A549 (cell line): ENCODE measurements around the gene KIF1B. TPM values are rescaled to one million over a fixed set of nuclear protein-coding genes. Genes with fewer than 3 reads are reported as not detected.

ENCODE experiments used
- ATAC-seq, 2 experiments: fragments of 200-7000 bp in 1 of 2; fragments of >200 bp in 1 of 2; cut with Nextera tagmentation in 1 of 2; cut with Tn5 transposase in 1 of 2; 3 replicates each; pipeline versions ENCODE4 v1.8.0 to v1.9.1; 2018 to 2020; ENCODE audit warnings: mild to moderate bottlenecking in 1 of 2, moderate library complexity in 1 of 2
- CTCF ChIA-PET: fragments of 300-600 bp; sonication (Branson Sonifier 250); formaldehyde crosslinking; extraction: SDS; loops from one replicate; lab custom pipeline; 2021; ENCODE audit warnings: antibody characterized with exemption, inconsistent platforms; lab: Yijun Ruan, JAX
- POLR2A ChIA-PET: fragments of 350-600 bp; formaldehyde crosslinking; extraction: SDS; loops from one replicate; lab custom pipeline; 2021; ENCODE audit warnings: antibody characterized with exemption, inconsistent platforms; lab: Yijun Ruan, JAX
- DNase-seq, 2 experiments: peaks; one replicate each; pipeline versions ENCODE4 v3.0.0 to v3.0.0-alpha.2; 2011 to 2016; ENCODE audit warnings: low read depth in 1 of 2, low spot score in 1 of 2
- FAIRE-seq: peaks from 2 replicates; lab custom pipeline; 2011; peaks lifted over from hg19 to GRCh38; lab: Jason Lieb, UNC
- H3K27ac ChIP-seq, 2 experiments: fragments of >200 bp; sonication (Bioruptor Twin); formaldehyde crosslinking; 3 replicates each; pipeline ENCODE4 v1.5.1; 2016 to 2017
- H3K4me1 ChIP-seq: fragments of >200 bp; sonication (Bioruptor Twin); formaldehyde crosslinking; 3 replicates; pipeline ENCODE4 v1.6.1; 2016
- H3K4me2 ChIP-seq: fragments of >200 bp; sonication (Bioruptor Twin); formaldehyde crosslinking; 3 replicates; pipeline ENCODE4 v1.6.1; 2016
- H3K4me3 ChIP-seq: fragments of >200 bp; sonication (Bioruptor Twin); formaldehyde crosslinking; 3 replicates; pipeline ENCODE4 v1.5.1; 2016
- H3K9me3 ChIP-seq: fragments of >200 bp; sonication (Bioruptor Twin); formaldehyde crosslinking; 3 replicates; pipeline ENCODE4 v1.6.1; 2016
- BHLHE40 ChIP-seq: IDR thresholded peaks from 2 replicates; pipeline ENCODE4 v1.6.1; 2012; ENCODE audit warnings: low read depth, low read length, inconsistent platforms
- CBX2 ChIP-seq: fragments of 200-600 bp; sonication (generic); IDR thresholded peaks from 2 replicates; pipeline ENCODE4 v1.6.1; 2016; ENCODE audit warnings: low read depth, mild to moderate bottlenecking, borderline replicate concordance
- CEBPB ChIP-seq, 2 experiments: fragments of >200 bp in 1 of 2; sonication (Bioruptor Twin) in 1 of 2; formaldehyde crosslinking in 1 of 2; IDR thresholded peaks; 2 replicates each; pipeline ENCODE4 v1.6.1; 2012 to 2016
- CHD2 ChIP-seq: fragments of 150-350 bp; IDR thresholded peaks from 2 replicates; pipeline ENCODE4 v1.6.1; 2014; ENCODE audit warnings: low read length; ENCODE audit not compliant: partially characterized antibody
- CHD4 ChIP-seq: fragments of 200-600 bp; sonication (generic); IDR thresholded peaks from 2 replicates; pipeline ENCODE4 v1.6.1; 2016; ENCODE audit warnings: antibody characterized with exemption, mild to moderate bottlenecking, borderline replicate concordance
- EHF ChIP-seq: fragments of 250-450 bp; sonication (Bioruptor Pico); IDR thresholded peaks from 2 replicates; pipeline ENCODE4 v1.5.0; 2020; ENCODE audit warnings: mild to moderate bottlenecking
- ESRRA ChIP-seq: fragments of 150-350 bp; IDR thresholded peaks from 2 replicates; pipeline ENCODE4 v1.6.1; 2014; ENCODE audit warnings: mild to moderate bottlenecking, low read length, borderline replicate concordance
- FOSL2 ChIP-seq, 2 experiments: fragments of 450-650 bp in 1 of 2; fragments of >200 bp in 1 of 2; sonication (Bioruptor Twin) in 1 of 2; formaldehyde crosslinking; IDR thresholded peaks; 2 replicates each; pipeline versions ENCODE4 v1.5.0 to v1.6.1; 2016 to 2020; ENCODE audit warnings: mild to moderate bottlenecking in 1 of 2, moderate library complexity in 1 of 2
- FOXS1 ChIP-seq: fragments of 250-450 bp; sonication (Bioruptor Pico); IDR thresholded peaks from 2 replicates; pipeline ENCODE4 v1.5.0; 2020; ENCODE audit warnings: mild to moderate bottlenecking, moderate library complexity
- GATA3 ChIP-seq: IDR thresholded peaks from 2 replicates; pipeline ENCODE4 v1.6.1; 2012; ENCODE audit warnings: borderline replicate concordance
- HDAC2 ChIP-seq: fragments of 200-600 bp; sonication (generic); IDR thresholded peaks from 2 replicates; pipeline ENCODE4 v1.6.1; 2016
- HEYL ChIP-seq: fragments of 250-450 bp; sonication (Bioruptor Pico); IDR thresholded peaks from 2 replicates; pipeline ENCODE4 v1.8.0; 2021; ENCODE audit warnings: mild to moderate bottlenecking, moderate library complexity
- HMGXB4 ChIP-seq: fragments of 250-450 bp; sonication (Bioruptor Pico); IDR thresholded peaks from 2 replicates; pipeline ENCODE4 v1.5.0; 2021; ENCODE audit warnings: mild to moderate bottlenecking, moderate library complexity, borderline replicate concordance
- HOXA7 ChIP-seq: fragments of 250-450 bp; sonication (Bioruptor Pico); IDR thresholded peaks from 2 replicates; pipeline ENCODE4 v1.5.0; 2020; ENCODE audit warnings: mild to moderate bottlenecking, moderate library complexity
- JUNB ChIP-seq: fragments of >200 bp; sonication (Bioruptor Twin); formaldehyde crosslinking; IDR thresholded peaks from 2 replicates; pipeline ENCODE4 v1.6.1; 2016
- KDM5A ChIP-seq: fragments of 200-600 bp; sonication (generic); IDR thresholded peaks from 2 replicates; pipeline ENCODE4 v1.6.1; 2016; ENCODE audit warnings: antibody characterized with exemption, mild to moderate bottlenecking
- MAFK ChIP-seq: fragments of 450-650 bp; IDR thresholded peaks from 2 replicates; pipeline ENCODE4 v1.6.1; 2014; ENCODE audit not compliant: partially characterized antibody
- MAZ ChIP-seq: fragments of 150-350 bp; IDR thresholded peaks from 2 replicates; pipeline ENCODE4 v1.6.1; 2014; ENCODE audit warnings: antibody characterized with exemption, low read depth, low read length, borderline replicate concordance
- MYC ChIP-seq: IDR thresholded peaks from 2 replicates; pipeline ENCODE4 v1.6.1; 2012; ENCODE audit warnings: mild to moderate bottlenecking, inconsistent platforms, low read length, improper control_type of control experiment, borderline replicate concordance
- NFE2L2 ChIP-seq: fragments of 150-350 bp; conservative IDR thresholded peaks from 2 replicates; pipeline ENCODE4 v1.6.1; 2014; ENCODE audit warnings: low read length
- PBX3 ChIP-seq: IDR thresholded peaks from 2 replicates; pipeline ENCODE4 v1.6.1; 2012
- PHF8 ChIP-seq: fragments of 200-600 bp; sonication (generic); IDR thresholded peaks from 2 replicates; pipeline ENCODE4 v1.6.1; 2016; ENCODE audit warnings: low read depth, mild to moderate bottlenecking, antibody characterized with exemption, moderate library complexity, borderline replicate concordance
- POLR2A ChIP-seq: IDR thresholded peaks from 2 replicates; pipeline ENCODE4 v1.6.1; 2012; ENCODE audit warnings: mild to moderate bottlenecking, low read length
- POLR2AphosphoS2 ChIP-seq: conservative IDR thresholded peaks from 2 replicates; pipeline ENCODE4 v1.6.1; 2012; ENCODE audit warnings: low read length, improper control_type of control experiment, inconsistent platforms
- RAD21 ChIP-seq, 2 experiments: fragments of >200 bp in 1 of 2; sonication (Bioruptor Twin) in 1 of 2; formaldehyde crosslinking in 1 of 2; IDR thresholded peaks in 1 of 2; conservative IDR thresholded peaks in 1 of 2; 2 replicates in 1 of 2; 3 replicates in 1 of 2; pipeline ENCODE4 v1.6.1; 2012 to 2018; ENCODE audit warnings: inconsistent platforms in 1 of 2
- RARB ChIP-seq: fragments of 250-450 bp; sonication (Bioruptor Pico); IDR thresholded peaks from 2 replicates; pipeline ENCODE4 v1.8.0; 2021; ENCODE audit warnings: mild to moderate bottlenecking, moderate library complexity
- SMC3 ChIP-seq: fragments of >200 bp; sonication (Bioruptor Twin); formaldehyde crosslinking; IDR thresholded peaks from 3 replicates; pipeline ENCODE4 v1.6.1; 2018; ENCODE audit warnings: inconsistent platforms
- TP53 ChIP-seq: fragments of 250-450 bp; sonication (Bioruptor Pico); IDR thresholded peaks from 2 replicates; pipeline ENCODE4 v1.5.0; 2021; ENCODE audit warnings: mild to moderate bottlenecking, moderate library complexity
- USF2 ChIP-seq: fragments of 450-650 bp; IDR thresholded peaks from 2 replicates; pipeline ENCODE4 v1.6.1; 2014; ENCODE audit warnings: antibody characterized with exemption
- ZSCAN20 ChIP-seq: fragments of 250-450 bp; sonication (Bioruptor Pico); IDR thresholded peaks from 2 replicates; pipeline ENCODE4 v1.8.0; 2022; ENCODE audit warnings: mild to moderate bottlenecking, moderate library complexity
- WGBS: methylation state at CpG from one replicate; pipeline ENCODE4 v1.1.6; 2017; ENCODE audit errors: missing lambda C conversion rate; 5-methylcytosine and 5-hydroxymethylcytosine counted together
- polyA plus RNA-seq, 4 experiments: library from polyadenylated mRNA; depleted of rRNA in 3 of 4; stranded (reverse); fragments of >200 nt; fragmentation: RNase III in 1 of 4; extraction: RNeasy Plus Mini Kit Qiagen cat#74134 plus additional on column Dnase treatment in 1 of 4; gene quantifications; 2 replicates in 3 of 4; 3 replicates in 1 of 4; pipeline ENCODE4 v1.2.3, GENCODE V29; 2011 to 2017

KIF1B gene
- polyA plus RNA-seq, 2 of the 4 experiments (the other 2 are of a cell fraction) = 9.8 to 18.3 TPM

GRCh38 chr1:10319750-10320149, 109.4 kb downstream of the KIF1B start:
- H3K9me3 ChIP-seq = no peaks in the 10 kb centered on the region
- CTCF ChIA-PET = no interaction called here
- ATAC-seq = no peak
- H3K27ac ChIP-seq = no peak overlapping the region
- 0 out of 3 replicates have a peak, but pooled peaks cover 6% of the 10 kb centered on the region for H3K4me1 ChIP-seq
- H3K4me2 ChIP-seq = no peak overlapping the region
- TF ChIP-seq HMGXB4 (CRISPR knock-in tag) = no peak
- no peak for TF ChIP-seq NFE2L2
- TF ChIP-seq MYC = no peak
- TF ChIP-seq GATA3 = no peak
- TF ChIP-seq CHD2 = no peak
- no peak for TF ChIP-seq BHLHE40
- no peak for TF ChIP-seq CEBPB (IDR thresholded peaks at IDR 0.05)
- no peak for TF ChIP-seq RARB (CRISPR knock-in tag)
- 75% methylated on average over 1 of the region's 1 CpG for WGBS
- no peak overlapping the region for H3K4me3 ChIP-seq
- POLR2A ChIA-PET = no interaction called here
- DNase-seq = no peak
- no peak for FAIRE-seq

- Histone ChIP-seq H3K27ac (no peak overlapping the region), H3K4me3 (no peak overlapping the region), H3K4me1 (0 out of 3 replicates have a peak, but pooled peaks cover 6% of the 10 kb centered on the region), H3K9me3 (no peaks in the 10 kb centered on the region), H3K4me2 (no peak overlapping the region)
- CTCF ChIA-PET = no interaction called here
- FAIRE-seq (no peak), DNase-seq (no peak), ATAC-seq (no peak)
- POLR2A ChIA-PET = no interaction called here
- 89% methylated on average over 4 of the region's 4 CpGs for WGBS
- TF ChIP-seq ESRRA = no peak
- no peak for TF ChIP-seq USF2
- TF ChIP-seq MAFK = no peak
- no peak for TF ChIP-seq HOXA7 (CRISPR knock-in tag)
- no peak for TF ChIP-seq PHF8
- no peak for TF ChIP-seq FOXS1 (CRISPR knock-in tag)
- TF ChIP-seq EHF (CRISPR knock-in tag) = no peak
- TF ChIP-seq MAZ = no peak
- no peak for TF ChIP-seq JUNB
- TF ChIP-seq FOSL2 (IDR thresholded peaks at IDR 0.05) = no peak
- TF ChIP-seq FOSL2 (CRISPR knock-in tag; IDR thresholded peaks at IDR 0.05) = no peak
- no peak for TF ChIP-seq RARB (CRISPR knock-in tag)
- no peak for TF ChIP-seq CEBPB (IDR thresholded peaks at IDR 0.05)
- TF ChIP-seq CBX2 = no peak
- TF ChIP-seq SMC3 = no peak
- TF ChIP-seq CHD4 = no peak
- no peak for TF ChIP-seq HEYL (CRISPR knock-in tag)
- TF ChIP-seq RAD21 (conservative IDR thresholded peaks at IDR 0.05 in 1 of 2, IDR thresholded peaks at IDR 0.05 in 1 of 2) = no peak
- TF ChIP-seq TP53 (CRISPR knock-in tag) = no peak
Measured at GRCh38 chr1:10320336-10320735, 110.0 kb downstream of the KIF1B start.

- 0 out of 3 replicates have a peak, but pooled peaks cover 6% of the 10 kb centered on the region for H3K4me1 ChIP-seq
- TF ChIP-seq KDM5A = no peak
- TF ChIP-seq ZSCAN20 (CRISPR knock-in tag) = no peak
- TF ChIP-seq HOXA7 (CRISPR knock-in tag) = no peak
- no peak for TF ChIP-seq HEYL (CRISPR knock-in tag)
- no peak for TF ChIP-seq USF2
- TF ChIP-seq HDAC2 = no peak
- no peak for TF ChIP-seq POLR2AphosphoS2
- TF ChIP-seq RARB (CRISPR knock-in tag) = no peak
- no peak for TF ChIP-seq PBX3
- no peak for TF ChIP-seq CBX2
- TF ChIP-seq POLR2A = no peak
Measured at GRCh38 chr1:10322821-10323220, 112.5 kb downstream of the KIF1B start.

More at GRCh38 chr1:10322821-10323220, 112.5 kb downstream of the KIF1B start:
- Histone ChIP-seq H3K27ac (no peak overlapping the region), H3K4me2 (no peak overlapping the region), H3K9me3 (no peaks in the 10 kb centered on the region), H3K4me3 (no peak overlapping the region)
- 93% methylated on average over 7 of the region's 7 CpGs for WGBS
- CTCF ChIA-PET = interaction anchor here (1.0 kb wide), 1 partner anchor 713 kb away, joined by 3 read pairs; no protein-coding TSS in a partner anchor
- DNase-seq (no peak), ATAC-seq (no peak), FAIRE-seq (no peak)
- POLR2A ChIA-PET = no interaction called here
